ENCODE data around the gene MGLL.
A peak's percentile ranks its signal among the peaks of the same experiment; 100 is the strongest.

The MGLL gene

DNA sequence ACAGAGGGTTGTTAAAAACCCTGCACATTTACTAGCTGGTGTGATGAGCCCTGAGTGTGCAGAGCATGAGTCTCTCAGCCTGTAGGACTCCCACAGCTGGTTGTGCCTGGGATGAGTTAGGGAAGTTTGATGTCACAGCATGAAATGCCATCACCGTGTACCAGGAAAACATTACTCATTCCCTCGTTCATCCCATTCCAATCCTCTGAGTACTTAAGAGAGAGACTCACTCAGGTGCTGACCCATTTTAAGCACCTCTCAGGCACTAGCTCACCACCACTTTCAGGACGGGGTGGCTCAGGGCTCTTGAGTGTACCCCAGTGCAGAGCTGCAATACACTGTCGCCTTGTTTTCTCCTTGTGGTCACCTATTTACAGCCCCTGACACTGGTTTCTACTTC is 18.7 kb downstream of the MGLL start:
- TF ChIP-seq, protein P1, sequence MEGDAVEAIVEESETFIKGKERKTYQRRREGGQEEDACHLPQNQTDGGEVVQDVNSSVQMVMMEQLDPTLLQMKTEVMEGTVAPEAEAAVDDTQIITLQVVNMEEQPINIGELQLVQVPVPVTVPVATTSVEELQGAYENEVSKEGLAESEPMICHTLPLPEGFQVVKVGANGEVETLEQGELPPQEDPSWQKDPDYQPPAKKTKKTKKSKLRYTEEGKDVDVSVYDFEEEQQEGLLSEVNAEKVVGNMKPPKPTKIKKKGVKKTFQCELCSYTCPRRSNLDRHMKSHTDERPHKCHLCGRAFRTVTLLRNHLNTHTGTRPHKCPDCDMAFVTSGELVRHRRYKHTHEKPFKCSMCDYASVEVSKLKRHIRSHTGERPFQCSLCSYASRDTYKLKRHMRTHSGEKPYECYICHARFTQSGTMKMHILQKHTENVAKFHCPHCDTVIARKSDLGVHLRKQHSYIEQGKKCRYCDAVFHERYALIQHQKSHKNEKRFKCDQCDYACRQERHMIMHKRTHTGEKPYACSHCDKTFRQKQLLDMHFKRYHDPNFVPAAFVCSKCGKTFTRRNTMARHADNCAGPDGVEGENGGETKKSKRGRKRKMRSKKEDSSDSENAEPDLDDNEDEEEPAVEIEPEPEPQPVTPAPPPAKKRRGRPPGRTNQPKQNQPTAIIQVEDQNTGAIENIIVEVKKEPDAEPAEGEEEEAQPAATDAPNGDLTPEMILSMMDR (conservative IDR thresholded peaks at IDR 0.05; ENCODE audit: low read depth), result no peak
- POLR2A ChIA-PET (ENCODE audit: low non-redundant PET), result no interaction called here
- H3K27ac ChIP-seq, result peak overlapping the region; percentile 68
- peak; percentile 88 for DNase-seq (ENCODE audit: low spot score)
- CTCF ChIA-PET, result no interaction called here

DNA sequence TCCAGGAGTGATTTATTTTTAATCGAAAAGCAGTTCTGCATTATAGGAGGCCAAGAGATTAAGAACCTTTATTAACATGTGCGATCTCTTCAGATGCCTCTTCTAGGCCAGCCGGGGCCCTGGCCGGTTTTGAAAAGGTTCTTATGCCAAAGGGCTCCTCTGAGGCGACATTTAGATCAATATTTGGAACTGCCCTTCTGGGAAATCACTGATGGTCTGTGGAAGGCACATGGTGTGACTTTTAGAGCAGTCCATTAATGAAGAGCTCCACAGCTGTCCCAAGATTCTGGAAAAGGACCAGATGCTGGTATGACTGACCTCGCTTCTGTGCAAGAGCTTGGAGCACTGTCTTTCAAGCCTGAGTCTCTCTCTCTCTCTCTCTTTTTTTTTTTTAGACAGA is 19.7 kb downstream of the MGLL start:
- DNase-seq (ENCODE audit: low spot score), result no peak
- ChIA-PET POLR2A (ENCODE audit: low non-redundant PET) (no interaction called here), CTCF (no interaction called here)
- TF ChIP-seq, protein P1 (conservative IDR thresholded peaks at IDR 0.05; ENCODE audit: low read depth), result no peak
- H3K27ac ChIP-seq, result peak overlapping the region; percentile 68

DNA sequence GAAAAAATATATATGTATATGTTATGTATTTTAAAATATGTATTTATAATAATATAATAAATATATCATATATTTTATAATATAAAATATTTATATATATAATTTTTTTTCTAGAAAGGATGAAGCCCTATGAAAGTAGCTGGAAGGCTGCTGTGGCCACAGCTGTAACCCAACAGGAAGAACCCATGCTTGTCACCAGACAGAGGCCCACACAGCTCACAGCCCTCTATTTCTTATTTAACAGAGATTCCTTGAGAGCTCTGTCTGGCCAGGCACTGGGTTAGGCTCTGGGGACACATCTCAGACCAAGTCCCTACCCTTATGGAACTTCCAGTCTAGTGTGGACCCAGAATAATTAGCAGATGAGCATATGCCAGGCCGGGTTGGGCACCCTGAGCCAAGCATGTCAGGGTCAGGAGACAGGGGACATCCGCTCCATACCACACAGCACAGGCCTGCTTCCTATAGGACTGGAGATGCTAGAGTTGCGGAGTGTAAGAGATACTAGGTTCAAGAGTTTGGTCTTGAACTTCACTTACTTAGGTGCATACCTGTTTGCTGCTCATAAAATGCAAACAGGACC is 20.5 kb downstream of the MGLL start:
- ChIA-PET POLR2A (ENCODE audit: low non-redundant PET) (no interaction called here), CTCF (no interaction called here)
- no peak for DNase-seq (ENCODE audit: low spot score)
- H3K27ac ChIP-seq, result 0 out of 2 replicates have a peak overlapping the region, but pooled peaks have one; percentile 6
- TF ChIP-seq, protein P1 (conservative IDR thresholded peaks at IDR 0.05; ENCODE audit: low read depth), result no peak

DNA sequence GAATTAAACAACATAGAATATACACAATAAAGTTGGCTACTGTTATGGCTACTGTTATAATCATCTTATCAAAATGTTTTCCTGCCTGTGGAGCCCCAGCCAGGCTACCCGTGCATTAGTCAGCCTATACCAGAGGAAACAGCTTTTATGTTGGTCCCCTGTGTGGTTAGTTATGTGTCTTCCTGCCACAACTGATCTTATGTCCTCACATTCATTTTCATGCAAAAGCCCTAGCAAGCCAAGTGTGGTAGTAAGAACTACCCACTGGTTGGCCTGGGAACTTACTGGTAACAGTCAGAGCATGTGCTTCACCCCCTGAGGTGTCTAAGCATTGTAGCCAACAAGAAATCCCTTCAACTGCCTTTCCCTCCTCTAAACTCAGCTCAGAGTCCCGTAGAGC is 21.8 kb downstream of the MGLL start:
- DNase-seq (ENCODE audit: low spot score), result no peak
- TF ChIP-seq, protein P1 (conservative IDR thresholded peaks at IDR 0.05; ENCODE audit: low read depth), result no peak
- ChIA-PET POLR2A (ENCODE audit: low non-redundant PET) (no interaction called here), CTCF (interaction anchor here (0.6 to 1.4 kb wide), 2 partner anchors 9 to 333 kb away, joined by 3 read pairs; no protein-coding TSS in a partner anchor)
- H3K27ac ChIP-seq, result peak overlapping the region; percentile 44; the same call in 1 of the 2 replicates

DNA sequence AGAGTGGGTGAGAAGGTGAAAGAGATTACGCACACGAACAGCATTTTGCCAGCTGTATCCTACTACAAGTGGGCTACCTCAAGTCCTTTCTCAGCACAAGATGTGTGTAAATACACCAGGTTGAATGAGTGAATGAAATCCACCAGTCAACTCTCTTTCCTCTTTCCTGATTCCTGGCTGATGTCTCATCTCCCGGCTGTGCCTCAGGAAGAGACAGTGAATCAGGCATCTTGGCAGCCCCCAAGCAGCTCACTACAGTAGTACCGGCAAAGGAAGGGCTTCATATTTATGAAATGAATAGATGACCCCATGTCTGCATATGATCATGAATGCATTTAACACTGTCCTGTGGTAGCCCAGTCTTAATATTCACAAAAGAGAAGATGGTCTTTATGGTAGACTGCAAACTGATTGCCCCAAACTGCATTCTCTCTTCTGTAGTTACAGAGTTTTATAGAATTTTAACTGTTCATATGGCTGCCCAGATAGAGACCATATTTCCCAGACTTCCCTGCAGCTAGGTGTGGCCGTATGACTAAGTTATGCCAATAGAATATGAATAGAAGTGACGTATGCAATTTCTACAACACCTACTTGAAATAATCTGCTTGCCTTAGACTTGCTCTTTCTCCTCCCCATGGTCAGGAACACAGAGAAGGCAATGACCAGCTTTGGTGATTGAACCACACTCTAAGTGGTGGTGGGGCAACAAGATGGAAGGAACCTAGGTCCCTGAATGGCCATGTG is 22.7 kb downstream of the MGLL start:
- DNase-seq (ENCODE audit: low spot score), result peak; percentile 80
- ChIA-PET POLR2A (ENCODE audit: low non-redundant PET) (no interaction called here), CTCF (interaction anchor here (0.6 to 1.4 kb wide), 2 partner anchors 8 to 334 kb away, joined by 3 read pairs; no protein-coding TSS in a partner anchor)
- H3K27ac ChIP-seq, result peak overlapping the region; percentile 68; the same call in 1 of the 2 replicates
- TF ChIP-seq, protein P1 (conservative IDR thresholded peaks at IDR 0.05; ENCODE audit: low read depth), result no peak

DNA sequence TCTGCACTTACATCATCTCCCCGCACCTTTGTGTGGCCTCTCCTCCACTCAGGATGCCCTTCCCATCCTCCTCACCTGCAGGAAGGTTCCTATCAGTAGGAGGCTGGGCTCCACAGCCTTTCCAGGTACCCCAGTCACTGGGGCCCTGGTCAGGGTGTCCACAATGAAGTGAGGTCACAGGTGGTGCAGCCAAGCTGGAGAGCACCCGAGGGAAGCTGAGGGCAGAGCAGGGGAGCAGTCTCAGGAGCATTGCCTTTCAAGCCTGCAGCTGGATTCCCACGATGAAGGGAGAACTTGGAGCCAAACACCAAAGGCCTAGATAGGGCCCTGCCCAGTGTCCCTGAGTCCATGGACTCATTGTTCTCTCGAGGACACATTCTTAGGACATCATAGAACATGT is 23.6 kb downstream of the MGLL start:
- TF ChIP-seq, protein P1 (conservative IDR thresholded peaks at IDR 0.05; ENCODE audit: low read depth), result no peak
- peak overlapping the region; percentile 68; the same call in 1 of the 2 replicates for H3K27ac ChIP-seq
- POLR2A ChIA-PET (ENCODE audit: low non-redundant PET), result no interaction called here
- CTCF ChIA-PET, result no interaction called here
- no peak for DNase-seq (ENCODE audit: low spot score)

Measured in RWPE1 (cell line).